ENCODE measurements around the gene GET3. TPM values are rescaled to one million over a fixed set of nuclear protein-coding genes. Genes with fewer than 3 reads are reported as not detected.

The GET3 gene
- total and polyA plus RNA-seq, 2 of the 13 experiments (the other 11 are each of a cell fraction or from before 2014, with no cell fraction given): 57.7 to 59.4 TPM

DNA sequence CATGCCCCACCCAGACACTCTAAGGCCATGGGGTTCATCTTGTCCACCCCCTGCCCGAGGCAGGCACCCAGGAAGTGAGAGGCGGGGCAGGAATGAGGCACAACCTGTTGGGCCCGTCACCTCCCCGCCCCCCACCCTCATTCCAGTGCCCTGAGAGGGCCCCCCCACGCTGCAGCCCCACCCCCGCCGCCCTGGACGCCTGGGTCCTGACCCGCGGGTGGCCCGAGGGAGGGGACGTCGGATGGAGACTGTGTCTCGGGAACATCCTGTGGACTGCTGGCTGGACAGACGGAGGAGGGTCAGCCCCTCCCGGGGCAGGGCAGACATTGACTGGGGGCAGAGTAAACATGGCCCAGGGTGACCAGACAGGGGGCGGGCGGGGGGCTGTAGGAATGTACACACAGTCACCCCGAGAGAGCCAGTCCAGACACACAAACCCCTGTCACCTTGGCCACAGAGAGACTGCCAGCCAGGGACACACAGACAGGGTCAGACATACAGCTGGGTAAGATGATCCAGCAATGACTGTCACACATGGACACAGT is 46.6 kb downstream of the GET3 start (continued):
- TF ChIP-seq, protein P1, sequence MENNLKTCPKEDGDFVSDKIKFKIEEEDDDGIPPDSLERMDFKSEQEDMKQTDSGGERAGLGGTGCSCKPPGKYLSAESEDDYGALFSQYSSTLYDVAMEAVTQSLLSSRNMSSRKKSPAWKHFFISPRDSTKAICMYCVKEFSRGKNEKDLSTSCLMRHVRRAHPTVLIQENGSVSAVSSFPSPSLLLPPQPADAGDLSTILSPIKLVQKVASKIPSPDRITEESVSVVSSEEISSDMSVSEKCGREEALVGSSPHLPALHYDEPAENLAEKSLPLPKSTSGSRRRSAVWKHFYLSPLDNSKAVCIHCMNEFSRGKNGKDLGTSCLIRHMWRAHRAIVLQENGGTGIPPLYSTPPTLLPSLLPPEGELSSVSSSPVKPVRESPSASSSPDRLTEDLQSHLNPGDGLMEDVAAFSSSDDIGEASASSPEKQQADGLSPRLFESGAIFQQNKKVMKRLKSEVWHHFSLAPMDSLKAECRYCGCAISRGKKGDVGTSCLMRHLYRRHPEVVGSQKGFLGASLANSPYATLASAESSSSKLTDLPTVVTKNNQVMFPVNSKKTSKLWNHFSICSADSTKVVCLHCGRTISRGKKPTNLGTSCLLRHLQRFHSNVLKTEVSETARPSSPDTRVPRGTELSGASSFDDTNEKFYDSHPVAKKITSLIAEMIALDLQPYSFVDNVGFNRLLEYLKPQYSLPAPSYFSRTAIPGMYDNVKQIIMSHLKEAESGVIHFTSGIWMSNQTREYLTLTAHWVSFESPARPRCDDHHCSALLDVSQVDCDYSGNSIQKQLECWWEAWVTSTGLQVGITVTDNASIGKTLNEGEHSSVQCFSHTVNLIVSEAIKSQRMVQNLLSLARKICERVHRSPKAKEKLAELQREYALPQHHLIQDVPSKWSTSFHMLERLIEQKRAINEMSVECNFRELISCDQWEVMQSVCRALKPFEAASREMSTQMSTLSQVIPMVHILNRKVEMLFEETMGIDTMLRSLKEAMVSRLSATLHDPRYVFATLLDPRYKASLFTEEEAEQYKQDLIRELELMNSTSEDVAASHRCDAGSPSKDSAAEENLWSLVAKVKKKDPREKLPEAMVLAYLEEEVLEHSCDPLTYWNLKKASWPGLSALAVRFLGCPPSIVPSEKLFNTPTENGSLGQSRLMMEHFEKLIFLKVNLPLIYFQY (CRISPR knock-in tag; IDR thresholded peaks at IDR 0.05; ENCODE audit: borderline replicate concordance): no peak
- TF ChIP-seq SSRP1 (CRISPR knock-in tag; IDR thresholded peaks at IDR 0.05) (no peak), SPEN (CRISPR knock-in tag; IDR thresholded peaks at IDR 0.05; ENCODE audit: low read depth) (peak; percentile 61; the same call in 1 of the 2 replicates), ZNF292 (CRISPR knock-in tag; IDR thresholded peaks at IDR 0.05; ENCODE audit: borderline replicate concordance, low read depth) (no peak), ZNF432 (CRISPR knock-in tag; IDR thresholded peaks at IDR 0.05; ENCODE audit: borderline replicate concordance) (no peak), ZNF207 (IDR thresholded peaks at IDR 0.05; ENCODE audit: borderline replicate concordance) (no peak), TEAD2 (CRISPR knock-in tag; IDR thresholded peaks at IDR 0.05) (no peak), ZNF703 (CRISPR knock-in tag; IDR thresholded peaks at IDR 0.05; ENCODE audit: borderline replicate concordance) (no peak), SYNCRIP (IDR thresholded peaks at IDR 0.05; ENCODE audit: insufficient read depth, low read depth, low read length) (no peak), ZFP37 (CRISPR knock-in tag; IDR thresholded peaks at IDR 0.05; ENCODE audit: borderline replicate concordance) (no peak), ADNP (CRISPR knock-in tag; IDR thresholded peaks at IDR 0.05) (no peak)
- TF ChIP-seq, protein P2, sequence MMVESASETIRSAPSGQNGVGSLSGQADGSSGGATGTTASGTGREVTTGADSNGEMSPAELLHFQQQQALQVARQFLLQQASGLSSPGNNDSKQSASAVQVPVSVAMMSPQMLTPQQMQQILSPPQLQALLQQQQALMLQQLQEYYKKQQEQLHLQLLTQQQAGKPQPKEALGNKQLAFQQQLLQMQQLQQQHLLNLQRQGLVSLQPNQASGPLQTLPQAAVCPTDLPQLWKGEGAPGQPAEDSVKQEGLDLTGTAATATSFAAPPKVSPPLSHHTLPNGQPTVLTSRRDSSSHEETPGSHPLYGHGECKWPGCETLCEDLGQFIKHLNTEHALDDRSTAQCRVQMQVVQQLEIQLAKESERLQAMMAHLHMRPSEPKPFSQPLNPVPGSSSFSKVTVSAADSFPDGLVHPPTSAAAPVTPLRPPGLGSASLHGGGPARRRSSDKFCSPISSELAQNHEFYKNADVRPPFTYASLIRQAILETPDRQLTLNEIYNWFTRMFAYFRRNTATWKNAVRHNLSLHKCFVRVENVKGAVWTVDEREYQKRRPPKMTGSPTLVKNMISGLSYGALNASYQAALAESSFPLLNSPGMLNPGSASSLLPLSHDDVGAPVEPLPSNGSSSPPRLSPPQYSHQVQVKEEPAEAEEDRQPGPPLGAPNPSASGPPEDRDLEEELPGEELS (CRISPR knock-in tag; IDR thresholded peaks at IDR 0.05): peak; percentile 35; the same call in 1 of the 2 replicates
- TF ChIP-seq, protein P3, sequence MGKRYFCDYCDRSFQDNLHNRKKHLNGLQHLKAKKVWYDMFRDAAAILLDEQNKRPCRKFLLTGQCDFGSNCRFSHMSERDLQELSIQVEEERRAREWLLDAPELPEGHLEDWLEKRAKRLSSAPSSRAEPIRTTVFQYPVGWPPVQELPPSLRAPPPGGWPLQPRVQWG (CRISPR knock-in tag; IDR thresholded peaks at IDR 0.05; ENCODE audit: borderline replicate concordance, low read depth): no peak
- TF ChIP-seq, protein P4, sequence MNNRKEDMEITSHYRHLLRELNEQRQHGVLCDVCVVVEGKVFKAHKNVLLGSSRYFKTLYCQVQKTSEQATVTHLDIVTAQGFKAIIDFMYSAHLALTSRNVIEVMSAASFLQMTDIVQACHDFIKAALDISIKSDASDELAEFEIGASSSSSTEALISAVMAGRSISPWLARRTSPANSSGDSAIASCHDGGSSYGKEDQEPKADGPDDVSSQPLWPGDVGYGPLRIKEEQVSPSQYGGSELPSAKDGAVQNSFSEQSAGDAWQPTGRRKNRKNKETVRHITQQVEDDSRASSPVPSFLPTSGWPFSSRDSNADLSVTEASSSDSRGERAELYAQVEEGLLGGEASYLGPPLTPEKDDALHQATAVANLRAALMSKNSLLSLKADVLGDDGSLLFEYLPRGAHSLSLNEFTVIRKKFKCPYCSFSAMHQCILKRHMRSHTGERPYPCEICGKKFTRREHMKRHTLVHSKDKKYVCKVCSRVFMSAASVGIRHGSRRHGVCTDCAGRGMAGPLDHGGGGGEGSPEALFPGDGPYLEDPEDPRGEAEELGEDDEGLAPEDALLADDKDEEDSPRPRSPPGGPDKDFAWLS (CRISPR knock-in tag; IDR thresholded peaks at IDR 0.05; ENCODE audit: borderline replicate concordance): no peak
- TF ChIP-seq, protein P5, sequence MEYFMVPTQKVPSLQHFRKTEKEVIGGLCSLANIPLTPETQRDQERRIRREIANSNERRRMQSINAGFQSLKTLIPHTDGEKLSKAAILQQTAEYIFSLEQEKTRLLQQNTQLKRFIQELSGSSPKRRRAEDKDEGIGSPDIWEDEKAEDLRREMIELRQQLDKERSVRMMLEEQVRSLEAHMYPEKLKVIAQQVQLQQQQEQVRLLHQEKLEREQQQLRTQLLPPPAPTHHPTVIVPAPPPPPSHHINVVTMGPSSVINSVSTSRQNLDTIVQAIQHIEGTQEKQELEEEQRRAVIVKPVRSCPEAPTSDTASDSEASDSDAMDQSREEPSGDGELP (IDR thresholded peaks at IDR 0.05; ENCODE audit: borderline replicate concordance, low read depth): peak; percentile 46; the same call in 1 of the 2 replicates
- TF ChIP-seq, protein P6, sequence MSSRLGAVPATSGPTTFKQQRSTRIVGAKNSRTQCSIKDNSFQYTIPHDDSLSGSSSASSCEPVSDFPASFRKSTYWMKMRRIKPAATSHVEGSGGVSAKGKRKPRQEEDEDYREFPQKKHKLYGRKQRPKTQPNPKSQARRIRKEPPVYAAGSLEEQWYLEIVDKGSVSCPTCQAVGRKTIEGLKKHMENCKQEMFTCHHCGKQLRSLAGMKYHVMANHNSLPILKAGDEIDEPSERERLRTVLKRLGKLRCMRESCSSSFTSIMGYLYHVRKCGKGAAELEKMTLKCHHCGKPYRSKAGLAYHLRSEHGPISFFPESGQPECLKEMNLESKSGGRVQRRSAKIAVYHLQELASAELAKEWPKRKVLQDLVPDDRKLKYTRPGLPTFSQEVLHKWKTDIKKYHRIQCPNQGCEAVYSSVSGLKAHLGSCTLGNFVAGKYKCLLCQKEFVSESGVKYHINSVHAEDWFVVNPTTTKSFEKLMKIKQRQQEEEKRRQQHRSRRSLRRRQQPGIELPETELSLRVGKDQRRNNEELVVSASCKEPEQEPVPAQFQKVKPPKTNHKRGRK (CRISPR knock-in tag; IDR thresholded peaks at IDR 0.05): no peak
- TF ChIP-seq, protein P7, sequence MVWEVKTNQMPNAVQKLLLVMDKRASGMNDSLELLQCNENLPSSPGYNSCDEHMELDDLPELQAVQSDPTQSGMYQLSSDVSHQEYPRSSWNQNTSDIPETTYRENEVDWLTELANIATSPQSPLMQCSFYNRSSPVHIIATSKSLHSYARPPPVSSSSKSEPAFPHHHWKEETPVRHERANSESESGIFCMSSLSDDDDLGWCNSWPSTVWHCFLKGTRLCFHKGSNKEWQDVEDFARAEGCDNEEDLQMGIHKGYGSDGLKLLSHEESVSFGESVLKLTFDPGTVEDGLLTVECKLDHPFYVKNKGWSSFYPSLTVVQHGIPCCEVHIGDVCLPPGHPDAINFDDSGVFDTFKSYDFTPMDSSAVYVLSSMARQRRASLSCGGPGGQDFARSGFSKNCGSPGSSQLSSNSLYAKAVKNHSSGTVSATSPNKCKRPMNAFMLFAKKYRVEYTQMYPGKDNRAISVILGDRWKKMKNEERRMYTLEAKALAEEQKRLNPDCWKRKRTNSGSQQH (CRISPR knock-in tag; IDR thresholded peaks at IDR 0.05; ENCODE audit: low read depth): no peak

All from HepG2 (cell line).